ENCODE measurements around the gene APOH.
"Not testable (repeated sequence)": the region's sequence is repeated elsewhere in the genome, so short reads cannot be mapped to it uniquely, and the experiment has no call there.

Gene APOH, protein sequence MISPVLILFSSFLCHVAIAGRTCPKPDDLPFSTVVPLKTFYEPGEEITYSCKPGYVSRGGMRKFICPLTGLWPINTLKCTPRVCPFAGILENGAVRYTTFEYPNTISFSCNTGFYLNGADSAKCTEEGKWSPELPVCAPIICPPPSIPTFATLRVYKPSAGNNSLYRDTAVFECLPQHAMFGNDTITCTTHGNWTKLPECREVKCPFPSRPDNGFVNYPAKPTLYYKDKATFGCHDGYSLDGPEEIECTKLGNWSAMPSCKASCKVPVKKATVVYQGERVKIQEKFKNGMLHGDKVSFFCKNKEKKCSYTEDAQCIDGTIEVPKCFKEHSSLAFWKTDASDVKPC

GRCh38 chr17:66228887-66229782 is at the start of gene APOH:
TSS of gene APOH (minus strand) at chr17:66229415. CDS start at chr17:66229379, 36 bp downstream.
- no peak within 1 kb of the TSS for H3K4me3 ChIP-seq (ENCODE audit: low read depth, low read length)

- no peak overlapping the region for H3K4me3 ChIP-seq (ENCODE audit: low read depth, low read length)
Observed at GRCh38 chr17:66277191-66277590, 48.0 kb upstream of the APOH start.

DNA sequence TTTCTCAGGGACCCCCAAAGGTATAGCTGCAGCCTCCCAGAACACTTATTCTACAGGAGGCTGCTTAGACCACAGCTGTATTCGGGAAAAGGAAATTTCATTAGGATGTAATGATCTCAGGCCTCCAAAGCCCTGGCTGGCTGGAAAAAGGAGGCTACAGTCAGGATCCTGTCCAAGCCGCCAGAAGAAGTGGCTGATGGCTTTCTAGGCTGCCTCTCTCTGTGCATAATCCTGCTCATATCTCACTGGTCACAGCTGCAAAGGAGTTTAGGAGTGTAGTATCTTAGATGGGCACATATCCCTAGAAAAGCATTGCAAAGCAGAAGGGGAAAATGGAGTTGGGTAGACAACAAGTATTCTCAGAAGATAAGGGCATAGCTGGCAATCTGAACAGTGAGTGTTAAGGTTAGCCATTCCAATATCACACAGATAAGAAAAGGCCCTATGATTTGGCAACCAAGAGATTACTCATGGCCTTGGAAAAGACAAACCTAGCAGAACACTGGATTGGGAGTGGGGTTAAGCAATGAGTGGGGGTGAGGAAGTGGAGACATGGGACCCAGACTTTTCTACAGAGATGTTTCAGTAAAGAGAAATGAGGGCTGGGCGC is 47.2 kb upstream of the APOH start:
- no peak overlapping the region for H3K4me3 ChIP-seq (ENCODE audit: low read depth, low read length)

DNA sequence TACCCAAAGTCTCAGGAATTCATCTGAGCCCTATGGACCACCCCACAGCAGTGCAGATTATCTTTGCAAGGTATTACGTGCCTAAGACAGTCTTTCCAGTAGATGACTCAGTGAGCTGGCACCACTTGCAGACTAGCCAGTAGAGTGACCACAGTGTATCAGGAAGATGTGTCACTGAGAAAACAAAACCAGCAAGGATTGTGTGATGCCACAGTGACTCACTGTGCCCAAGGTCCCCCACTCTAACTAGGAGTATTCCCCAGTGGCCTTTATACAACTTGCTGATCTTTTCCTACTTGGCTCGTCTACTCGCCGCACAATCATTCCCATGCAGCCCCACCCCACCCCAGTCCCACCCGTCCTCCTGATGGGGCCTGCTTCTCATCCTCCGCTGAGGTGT is 46.4 kb upstream of the APOH start:
- no peak overlapping the region for H3K4me3 ChIP-seq (ENCODE audit: low read depth, low read length)

GRCh38 chr17:66273586-66273848 is 44.3 kb upstream of the APOH start:
- H3K4me3 ChIP-seq (ENCODE audit: low read depth, low read length), result no peak overlapping the region

DNA sequence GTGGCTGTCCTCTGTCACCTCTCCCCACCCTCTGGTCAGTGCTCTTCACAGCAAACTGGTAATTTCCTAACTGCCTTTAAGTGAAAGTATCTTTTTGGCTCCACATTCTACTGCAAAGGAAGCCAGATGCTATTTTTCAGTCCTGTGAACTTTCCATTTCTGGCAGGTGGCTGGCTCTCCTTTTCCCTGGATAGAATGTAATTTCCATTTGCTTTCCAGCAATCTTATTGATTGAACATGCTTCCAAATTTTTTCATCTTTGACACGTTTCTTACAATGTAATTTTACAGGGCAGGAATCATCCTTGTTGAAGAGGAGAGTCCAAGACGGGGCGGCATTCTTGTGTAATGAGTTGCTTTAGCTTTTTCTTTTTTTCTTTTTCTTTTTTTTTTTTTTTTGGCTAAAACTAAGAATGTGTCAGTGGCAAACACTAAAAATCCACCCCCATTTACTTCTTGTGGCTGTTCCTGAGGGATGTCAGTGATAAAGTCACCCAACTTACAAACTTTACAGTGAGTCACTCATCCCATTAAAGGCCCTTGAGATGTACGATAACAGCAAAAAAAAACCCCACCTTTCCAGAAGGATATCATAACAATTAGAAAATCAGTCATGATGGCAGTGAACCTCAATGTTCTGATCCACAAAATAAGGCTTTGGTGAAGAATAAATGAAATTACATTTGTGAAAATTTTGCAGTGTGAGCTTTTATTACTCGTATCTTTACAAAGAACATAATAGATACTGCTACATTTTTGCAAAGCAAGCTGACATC is 43.8 kb upstream of the APOH start:
- H3K4me3 ChIP-seq (ENCODE audit: low read depth, low read length), result no peak overlapping the region

DNA sequence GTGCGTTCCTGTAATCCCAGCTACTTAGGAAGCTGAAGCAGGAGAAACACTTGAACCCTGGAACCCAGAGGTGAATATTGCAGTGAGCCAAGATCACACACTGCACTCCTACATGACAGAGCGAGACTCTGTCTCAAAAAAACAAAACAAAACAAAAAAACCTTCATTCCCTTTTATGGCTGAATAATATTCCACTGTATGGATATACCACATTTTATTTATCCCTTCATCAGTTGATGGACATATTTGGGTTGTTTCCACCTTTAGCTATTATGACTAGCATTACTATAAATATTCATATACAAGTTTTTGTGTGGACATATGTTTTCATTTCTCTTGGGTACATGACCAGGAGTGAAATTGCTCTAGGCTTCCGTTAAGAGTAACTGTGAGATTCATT is 42.3 kb upstream of the APOH start:
- H3K4me3 ChIP-seq (ENCODE audit: low read depth, low read length), result no peak overlapping the region

DNA sequence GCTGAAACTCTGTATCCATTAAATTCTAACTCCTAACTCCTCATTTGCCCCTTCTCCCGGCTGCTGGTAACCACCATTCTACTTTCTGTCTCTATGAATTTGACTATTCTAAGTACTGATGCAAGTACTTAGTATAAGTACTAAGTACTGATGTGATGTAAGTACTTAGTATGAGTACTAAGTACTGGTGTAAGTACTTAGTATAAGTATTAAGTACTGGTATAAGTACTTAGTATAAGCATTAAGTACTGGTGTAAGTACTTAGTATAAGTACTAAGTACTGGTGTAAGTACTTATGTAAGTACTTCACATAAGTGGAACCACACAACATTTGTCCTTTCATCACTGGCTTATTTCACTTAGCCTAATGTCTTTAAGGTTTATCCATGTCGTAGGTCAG is 40.9 kb upstream of the APOH start:
- H3K4me3 ChIP-seq (ENCODE audit: low read depth, low read length), result no peak overlapping the region

GRCh38 chr17:66268247-66268927 is 39.2 kb upstream of the APOH start:
- no peak overlapping the region for H3K4me3 ChIP-seq (ENCODE audit: low read depth, low read length)

DNA sequence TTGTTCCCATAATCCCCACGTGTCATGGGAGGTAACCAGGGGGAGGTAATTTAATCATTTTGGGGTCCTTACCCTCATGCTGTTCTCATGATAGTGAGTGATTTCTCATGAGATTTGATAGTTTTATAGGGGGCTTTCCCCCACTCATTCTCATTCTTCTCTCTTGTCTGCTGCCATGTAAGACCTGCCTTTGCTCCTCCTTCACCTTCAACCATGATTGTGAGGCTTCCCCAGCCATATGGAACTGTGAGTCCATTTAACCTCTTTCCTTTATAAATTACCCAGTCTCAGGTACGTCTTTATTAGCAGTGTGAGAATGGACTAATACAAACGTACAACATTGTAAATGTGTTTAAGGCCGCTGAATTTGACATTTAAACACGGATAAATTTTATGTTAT is 35.5 kb upstream of the APOH start:
- no peak overlapping the region for H3K4me3 ChIP-seq (ENCODE audit: low read depth, low read length)

DNA sequence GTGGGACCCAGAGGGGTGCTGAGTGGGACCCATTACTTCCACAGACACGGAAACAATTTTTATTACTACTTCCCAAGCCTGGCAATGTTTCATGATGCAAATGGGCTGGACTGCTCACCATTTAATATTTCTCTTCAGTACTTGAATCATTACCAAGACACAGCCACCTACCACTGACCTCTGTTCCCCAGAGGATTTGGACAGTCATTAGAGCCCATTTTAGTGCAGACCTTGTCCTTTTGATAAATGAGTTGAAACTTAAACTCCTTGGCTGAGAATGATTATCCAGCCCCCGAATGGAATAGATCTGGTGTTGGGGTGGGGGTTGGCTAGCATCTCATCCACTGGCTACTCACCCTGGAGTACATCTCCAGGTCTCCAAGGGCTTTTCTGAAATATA is 33.6 kb upstream of the APOH start:
- H3K4me3 ChIP-seq (ENCODE audit: low read depth, low read length), result no peak overlapping the region

GRCh38 chr17:66260688-66261087 is 31.5 kb upstream of the APOH start:
- H3K4me3 ChIP-seq (ENCODE audit: low read depth, low read length), result no peak overlapping the region

GRCh38 chr17:66260275-66260674 is 31.1 kb upstream of the APOH start:
- H3K4me3 ChIP-seq (ENCODE audit: low read depth, low read length), result no peak overlapping the region

DNA sequence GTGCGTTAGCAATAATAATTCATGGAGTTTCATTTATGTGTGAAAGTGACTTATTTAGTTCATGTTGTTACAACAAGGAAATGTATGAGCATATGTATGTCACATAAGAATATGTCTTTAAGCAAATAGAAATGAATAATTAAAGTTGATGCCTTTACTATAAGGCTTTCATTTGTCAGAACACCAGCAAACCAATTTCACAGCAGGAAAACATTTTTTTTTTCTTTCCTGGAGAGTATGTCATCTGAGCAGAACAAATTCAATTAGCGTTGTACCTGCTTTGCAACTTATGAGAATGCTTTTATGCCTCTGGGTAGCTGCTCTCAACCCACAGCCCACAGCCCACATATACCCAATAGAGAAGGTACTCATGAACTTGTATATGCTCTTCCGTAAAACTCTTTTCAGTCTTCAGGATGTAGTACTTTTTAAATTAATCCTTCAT is 26.3 kb upstream of the APOH start:
- no peak overlapping the region for H3K4me3 ChIP-seq (ENCODE audit: low read depth, low read length)

DNA sequence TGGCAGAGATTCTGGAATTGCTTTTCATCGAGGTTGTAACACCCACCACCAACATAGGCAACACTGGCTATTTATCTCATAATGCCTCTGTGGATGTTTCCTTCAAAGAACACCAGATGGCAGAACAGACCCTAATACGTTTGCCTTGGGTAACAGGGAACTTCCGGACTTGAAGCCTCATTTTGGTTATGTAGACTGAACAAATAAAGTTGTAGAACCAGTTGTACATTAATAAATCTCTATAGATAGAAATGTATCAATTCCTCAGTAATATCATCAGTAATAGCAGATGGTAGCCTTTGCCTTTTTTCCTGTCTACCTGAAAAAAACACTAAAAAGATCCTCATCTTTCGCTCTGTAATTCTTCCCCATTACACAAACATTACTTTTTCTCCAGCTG is 25.9 kb upstream of the APOH start:
- H3K4me3 ChIP-seq (ENCODE audit: low read depth, low read length), result no peak overlapping the region

DNA sequence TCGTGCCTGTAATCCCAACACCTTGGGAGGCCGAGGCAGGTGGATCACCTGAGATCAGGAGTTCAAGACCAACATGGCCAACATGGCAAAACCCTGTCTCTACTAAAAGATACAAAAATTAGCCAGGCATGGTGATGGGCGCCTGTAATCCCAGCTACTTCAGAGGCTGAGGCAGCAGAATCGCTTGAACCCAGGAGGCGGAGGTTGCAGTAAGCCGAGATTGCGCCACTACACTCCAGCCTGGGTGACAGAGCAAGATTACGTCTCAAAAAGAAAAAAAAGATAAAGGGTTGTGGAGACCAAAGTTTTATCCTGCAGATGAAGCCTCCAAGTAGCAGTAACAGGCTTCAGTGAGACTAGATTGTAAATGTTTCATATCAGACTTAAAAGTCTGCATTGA is 24.2 kb upstream of the APOH start:
- H3K4me3 ChIP-seq (ENCODE audit: low read depth, low read length), result not testable (repeated sequence)

DNA sequence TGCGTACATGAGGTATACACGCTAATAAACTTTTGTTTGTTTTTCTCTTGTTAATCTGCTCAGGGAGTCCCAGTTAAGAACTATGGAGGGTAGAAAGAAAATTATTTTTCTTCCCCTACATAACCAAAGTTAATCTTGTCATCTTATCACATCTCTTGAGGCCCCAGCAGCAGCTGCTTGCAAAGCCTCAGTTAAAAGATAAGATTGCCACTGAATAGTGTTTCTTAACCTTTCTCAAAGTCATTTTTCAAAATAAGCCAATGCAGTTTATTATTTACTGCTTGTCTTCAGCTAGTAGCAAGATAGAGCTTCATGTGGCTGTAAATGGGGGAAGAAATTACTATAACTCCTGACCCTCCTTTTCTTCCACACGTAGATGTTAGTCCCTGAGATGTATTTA is 21.5 kb upstream of the APOH start:
- no peak overlapping the region for H3K4me3 ChIP-seq (ENCODE audit: low read depth, low read length)

- no peak overlapping the region for H3K4me3 ChIP-seq (ENCODE audit: low read depth, low read length)
Observed at GRCh38 chr17:66248285-66248684, 19.1 kb upstream of the APOH start.

- H3K4me3 ChIP-seq (ENCODE audit: low read depth, low read length), result no peak overlapping the region
Observed at GRCh38 chr17:66241839-66242238, 12.6 kb upstream of the APOH start.

GRCh38 chr17:66240630-66241029 is 11.4 kb upstream of the APOH start:
- H3K4me3 ChIP-seq (ENCODE audit: low read depth, low read length), result no peak overlapping the region

DNA sequence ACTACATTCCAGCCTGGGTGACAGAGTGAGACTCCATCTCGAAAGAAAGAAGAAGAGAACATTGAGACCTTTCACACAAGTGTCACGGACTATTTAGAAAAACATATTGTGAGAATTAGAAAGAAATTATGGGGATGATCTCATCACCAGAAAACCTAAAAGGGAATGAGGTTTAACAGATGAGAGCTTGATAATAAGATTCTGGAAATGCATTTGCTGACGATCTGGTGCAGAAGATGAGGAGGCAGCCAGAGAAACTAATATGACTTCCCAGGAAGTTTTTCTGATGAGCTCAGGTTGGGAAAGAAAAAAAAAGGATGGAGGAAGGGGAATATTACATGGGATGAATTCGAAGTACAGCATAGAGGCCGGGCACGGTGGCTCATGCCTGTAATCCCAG is 10.8 kb upstream of the APOH start:
- H3K4me3 ChIP-seq (ENCODE audit: low read depth, low read length), result no peak overlapping the region

Measured in iPS-11a (cell line).